Measurements from ENCODE around the gene NUDT1. TPM values are rescaled to one million over a fixed set of nuclear protein-coding genes. Genes with fewer than 3 reads are reported as not detected.

Gene NUDT1
- total RNA-seq, 2 donors from 2014 or later, result 56.0 to 84.7 TPM

DNA sequence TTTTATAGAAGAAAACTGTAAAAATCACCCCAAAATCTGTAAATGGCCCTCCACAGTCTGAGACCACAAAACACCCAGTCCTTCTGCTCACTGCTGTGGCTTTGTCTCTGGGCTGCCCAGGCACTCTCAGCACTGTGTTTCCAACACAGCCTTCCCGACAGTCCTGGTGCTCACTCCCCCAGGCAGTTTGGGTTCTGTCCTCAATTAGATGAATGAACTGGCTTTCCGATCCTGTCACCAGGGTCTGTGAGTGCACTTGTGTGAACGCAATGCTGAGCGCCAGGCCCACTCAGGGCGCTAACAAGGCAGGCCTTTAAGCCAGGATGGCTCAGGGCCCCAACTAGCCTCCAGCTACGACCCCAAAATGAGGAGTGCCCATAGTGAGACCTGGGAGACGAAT is 12.6 kb upstream of the NUDT1 start:
- no peak overlapping the region for H3K9ac ChIP-seq (ENCODE audit: extremely low read depth, low read length, poor library complexity, severe bottlenecking)
- Mint-ChIP-seq H3K9me3 (no peaks in the 10 kb centered on the region), H3K27me3 (ENCODE audit: insufficient read depth) (no peaks in the 10 kb centered on the region), H3K4me3 (no peak overlapping the region), H3K27ac (peak overlapping the region; percentile 75), H3K4me1 (peaks cover 9% of the 10 kb centered on the region), H3K36me3 (ENCODE audit: low read depth) (peaks cover 52% of the 10 kb centered on the region)
- 94 to 99% methylated on average over 6 to 7 of the region's 7 CpGs for WGBS, 2 experiments (ENCODE audit: insufficient coverage in 1 of 2, insufficient read length in 1 of 2)
- no peak overlapping the region for H3K27ac ChIP-seq (ENCODE audit: low read depth, low read length)
- TF ChIP-seq, protein P1, sequence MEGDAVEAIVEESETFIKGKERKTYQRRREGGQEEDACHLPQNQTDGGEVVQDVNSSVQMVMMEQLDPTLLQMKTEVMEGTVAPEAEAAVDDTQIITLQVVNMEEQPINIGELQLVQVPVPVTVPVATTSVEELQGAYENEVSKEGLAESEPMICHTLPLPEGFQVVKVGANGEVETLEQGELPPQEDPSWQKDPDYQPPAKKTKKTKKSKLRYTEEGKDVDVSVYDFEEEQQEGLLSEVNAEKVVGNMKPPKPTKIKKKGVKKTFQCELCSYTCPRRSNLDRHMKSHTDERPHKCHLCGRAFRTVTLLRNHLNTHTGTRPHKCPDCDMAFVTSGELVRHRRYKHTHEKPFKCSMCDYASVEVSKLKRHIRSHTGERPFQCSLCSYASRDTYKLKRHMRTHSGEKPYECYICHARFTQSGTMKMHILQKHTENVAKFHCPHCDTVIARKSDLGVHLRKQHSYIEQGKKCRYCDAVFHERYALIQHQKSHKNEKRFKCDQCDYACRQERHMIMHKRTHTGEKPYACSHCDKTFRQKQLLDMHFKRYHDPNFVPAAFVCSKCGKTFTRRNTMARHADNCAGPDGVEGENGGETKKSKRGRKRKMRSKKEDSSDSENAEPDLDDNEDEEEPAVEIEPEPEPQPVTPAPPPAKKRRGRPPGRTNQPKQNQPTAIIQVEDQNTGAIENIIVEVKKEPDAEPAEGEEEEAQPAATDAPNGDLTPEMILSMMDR (conservative IDR thresholded peaks at IDR 0.05), result no peak
- no peaks in the 10 kb centered on the region for H3K4me1 ChIP-seq (ENCODE audit: control insufficient read depth, insufficient read depth, low read length)
- DNase-seq, result no peak
- peaks cover 63% of the 10 kb centered on the region for H3K36me3 ChIP-seq (ENCODE audit: control insufficient read depth, insufficient read depth, low read length)
- H3K4me3 ChIP-seq (ENCODE audit: low read length), result no peak overlapping the region
- H3K9me3 ChIP-seq (ENCODE audit: control insufficient read depth, low read length), result no peaks in the 10 kb centered on the region
- H3K27me3 ChIP-seq (ENCODE audit: control insufficient read depth, insufficient read depth, low read length, poor library complexity, severe bottlenecking), result no peaks in the 10 kb centered on the region

DNA sequence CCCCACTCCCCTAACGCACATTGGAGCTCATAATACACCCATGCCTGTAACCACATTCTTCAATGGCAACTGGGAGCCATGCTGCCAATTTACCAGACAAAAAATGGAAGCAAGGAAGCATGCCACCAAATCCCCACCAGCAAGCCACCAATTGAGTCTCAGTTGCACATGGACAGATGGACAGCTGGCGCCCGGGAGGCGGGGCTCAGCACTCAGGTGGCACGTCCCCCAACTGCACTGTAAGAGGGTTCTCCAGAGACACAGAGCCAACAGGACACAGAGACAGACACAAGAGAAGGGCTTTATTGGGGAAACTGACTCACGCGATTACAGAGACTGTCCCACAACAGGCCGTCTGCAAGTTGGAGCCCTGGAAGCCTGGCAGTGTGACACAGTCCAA is 11.8 kb upstream of the NUDT1 start:
- Mint-ChIP-seq H3K9me3 (no peaks in the 10 kb centered on the region), H3K27me3 (ENCODE audit: insufficient read depth) (no peaks in the 10 kb centered on the region), H3K27ac (peak overlapping the region; percentile 72), H3K4me3 (no peak overlapping the region), H3K4me1 (peaks cover 9% of the 10 kb centered on the region), H3K36me3 (ENCODE audit: low read depth) (peaks cover 56% of the 10 kb centered on the region)
- DNase-seq, result no peak
- Histone ChIP-seq H3K27ac (ENCODE audit: low read depth, low read length) (no peak overlapping the region), H3K4me1 (ENCODE audit: control insufficient read depth, insufficient read depth, low read length) (no peaks in the 10 kb centered on the region), H3K36me3 (ENCODE audit: control insufficient read depth, insufficient read depth, low read length) (peaks cover 63% of the 10 kb centered on the region), H3K9ac (ENCODE audit: extremely low read depth, low read length, poor library complexity, severe bottlenecking) (no peak overlapping the region), H3K9me3 (ENCODE audit: control insufficient read depth, low read length) (no peaks in the 10 kb centered on the region), H3K4me3 (ENCODE audit: low read length) (no peak overlapping the region), H3K27me3 (ENCODE audit: control insufficient read depth, insufficient read depth, low read length, poor library complexity, severe bottlenecking) (no peaks in the 10 kb centered on the region)
- TF ChIP-seq, protein P1 (conservative IDR thresholded peaks at IDR 0.05), result no peak
- 95 to 100% methylated on average over 7 to 8 of the region's 8 CpGs for WGBS, 2 experiments (ENCODE audit: insufficient coverage in 1 of 2, insufficient read length in 1 of 2)

DNA sequence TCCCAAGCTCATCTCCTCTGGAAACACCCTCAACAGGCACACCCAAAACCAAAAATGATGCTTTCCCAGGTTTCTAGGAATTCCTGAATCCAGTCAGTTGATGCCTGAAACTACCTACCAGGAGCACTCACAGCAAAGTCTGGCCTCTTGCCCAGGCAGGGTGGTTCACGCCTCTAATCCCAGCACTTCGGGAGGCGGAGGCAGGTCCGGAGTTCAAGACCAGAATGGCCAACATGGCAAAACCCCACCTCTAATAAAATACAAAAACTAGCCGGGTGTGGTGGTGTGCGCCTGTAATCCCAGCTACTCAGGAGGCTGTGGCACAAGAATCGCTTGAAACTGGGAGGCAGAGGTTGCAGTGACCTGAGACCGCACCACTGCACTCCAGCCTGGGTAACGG is 11.1 kb upstream of the NUDT1 start:
- 88 to 98% methylated on average over 6 to 9 of the region's 9 CpGs for WGBS, 2 experiments (ENCODE audit: insufficient coverage in 1 of 2, insufficient read length in 1 of 2)

More for the DNA sequence above, 11.1 kb upstream of the NUDT1 start:
- peaks cover 63% of the 10 kb centered on the region for H3K36me3 ChIP-seq (ENCODE audit: control insufficient read depth, insufficient read depth, low read length)
- no peaks in the 10 kb centered on the region for H3K27me3 ChIP-seq (ENCODE audit: control insufficient read depth, insufficient read depth, low read length, poor library complexity, severe bottlenecking)
- no peaks in the 10 kb centered on the region for H3K9me3 ChIP-seq (ENCODE audit: control insufficient read depth, low read length)
- Mint-ChIP-seq H3K27me3 (ENCODE audit: insufficient read depth) (no peaks in the 10 kb centered on the region), H3K4me3 (no peak overlapping the region), H3K4me1 (peaks cover 9% of the 10 kb centered on the region), H3K36me3 (ENCODE audit: low read depth) (peaks cover 55% of the 10 kb centered on the region), H3K9me3 (no peaks in the 10 kb centered on the region), H3K27ac (peak overlapping the region; percentile 7)
- TF ChIP-seq, protein P1 (conservative IDR thresholded peaks at IDR 0.05), result no peak
- H3K4me1 ChIP-seq (ENCODE audit: control insufficient read depth, insufficient read depth, low read length), result no peaks in the 10 kb centered on the region
- no peak for DNase-seq
- no peak overlapping the region for H3K9ac ChIP-seq (ENCODE audit: extremely low read depth, low read length, poor library complexity, severe bottlenecking)
- H3K27ac ChIP-seq (ENCODE audit: low read depth, low read length), result no peak overlapping the region
- H3K4me3 ChIP-seq (ENCODE audit: low read length), result no peak overlapping the region

Data from endodermal cell (in vitro differentiated cells).